ENCODE results near the gene SPIRE1. TPM values are rescaled to one million over a fixed set of nuclear protein-coding genes. Genes with fewer than 3 reads are reported as not detected.

SPIRE1 gene
- total and polyA plus RNA-seq, 12 donors = 8.4 to 65.3 (median 47.4) TPM

DNA sequence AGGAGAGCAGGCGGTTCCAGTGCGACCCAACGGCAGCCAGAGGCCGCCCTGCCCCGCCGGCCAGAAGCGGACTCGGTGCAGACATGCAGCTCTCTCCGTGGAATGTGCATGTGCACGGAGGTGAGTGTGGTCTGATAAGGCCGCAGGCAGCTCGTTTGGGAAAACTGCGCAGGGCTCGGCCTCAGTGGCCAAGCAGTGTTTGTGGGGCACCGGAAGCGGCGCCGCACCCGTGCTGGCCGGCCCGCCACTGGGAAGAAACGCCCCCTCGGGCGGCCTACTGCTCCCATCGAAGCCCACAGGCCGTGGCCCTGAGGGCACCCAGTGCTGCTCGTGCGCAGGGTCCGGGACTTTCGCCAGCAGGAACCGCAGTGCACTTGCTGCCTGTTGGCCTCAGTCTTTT is 225.0 kb downstream of the SPIRE1 start:
- intact Hi-C loops (cut with DNase I) = no loop called here
- DNase-seq (no peak), ATAC-seq (no peak)
- no peak overlapping the region for H3K27ac ChIP-seq
- H3K36me3 ChIP-seq = peaks cover 0 to 35% (median 3%) of the 10 kb centered on the region in 9 donors
- no peak overlapping the region for H3K4me3 ChIP-seq
- H3K4me1 ChIP-seq = no peaks in the 10 kb centered on the region
- no peaks in the 10 kb centered on the region for H3K27me3 ChIP-seq
- 95% methylated on average over 31 of the region's 31 CpGs for WGBS, 2 donors
- TF ChIP-seq CTCF (IDR thresholded peaks at IDR 0.05) = no peak
- H3K9me3 ChIP-seq = no peaks in the 10 kb centered on the region

- 97 to 98% methylated on average over 22 of the region's 22 CpGs for WGBS, 2 donors
- Histone ChIP-seq H3K4me1 (no peaks in the 10 kb centered on the region), H3K27me3 (no peaks in the 10 kb centered on the region), H3K4me3 (no peak overlapping the region), H3K9me3 (peaks cover 0 to 7% (median 0%) of the 10 kb centered on the region in 11 donors), H3K36me3 (peaks cover 0 to 35% (median 3%) of the 10 kb centered on the region in 9 donors), H3K27ac (no peak overlapping the region)
- DNase-seq (no peak), ATAC-seq (no peak)
- intact Hi-C loops (cut with DNase I) = no loop called here
- TF ChIP-seq CTCF (IDR thresholded peaks at IDR 0.05) = no peak
Measured at GRCh38 chr18:12432196-12432595, 225.7 kb downstream of the SPIRE1 start.

GRCh38 chr18:12431561-12431960 is 226.3 kb downstream of the SPIRE1 start:
- Histone ChIP-seq H3K36me3 (peaks cover 0 to 39% (median 3%) of the 10 kb centered on the region in 9 donors), H3K4me1 (no peaks in the 10 kb centered on the region), H3K9me3 (peaks cover 0 to 10% (median 0%) of the 10 kb centered on the region in 11 donors), H3K27ac (no peak overlapping the region), H3K27me3 (no peaks in the 10 kb centered on the region), H3K4me3 (no peak overlapping the region)
- no peak for TF ChIP-seq CTCF (IDR thresholded peaks at IDR 0.05)
- DNase-seq = no peak
- ATAC-seq = no peak
- WGBS, 2 donors = 94 to 98% methylated on average over 13 to 16 of the region's 16 CpGs
- intact Hi-C loops (cut with DNase I) = no loop called here

DNA sequence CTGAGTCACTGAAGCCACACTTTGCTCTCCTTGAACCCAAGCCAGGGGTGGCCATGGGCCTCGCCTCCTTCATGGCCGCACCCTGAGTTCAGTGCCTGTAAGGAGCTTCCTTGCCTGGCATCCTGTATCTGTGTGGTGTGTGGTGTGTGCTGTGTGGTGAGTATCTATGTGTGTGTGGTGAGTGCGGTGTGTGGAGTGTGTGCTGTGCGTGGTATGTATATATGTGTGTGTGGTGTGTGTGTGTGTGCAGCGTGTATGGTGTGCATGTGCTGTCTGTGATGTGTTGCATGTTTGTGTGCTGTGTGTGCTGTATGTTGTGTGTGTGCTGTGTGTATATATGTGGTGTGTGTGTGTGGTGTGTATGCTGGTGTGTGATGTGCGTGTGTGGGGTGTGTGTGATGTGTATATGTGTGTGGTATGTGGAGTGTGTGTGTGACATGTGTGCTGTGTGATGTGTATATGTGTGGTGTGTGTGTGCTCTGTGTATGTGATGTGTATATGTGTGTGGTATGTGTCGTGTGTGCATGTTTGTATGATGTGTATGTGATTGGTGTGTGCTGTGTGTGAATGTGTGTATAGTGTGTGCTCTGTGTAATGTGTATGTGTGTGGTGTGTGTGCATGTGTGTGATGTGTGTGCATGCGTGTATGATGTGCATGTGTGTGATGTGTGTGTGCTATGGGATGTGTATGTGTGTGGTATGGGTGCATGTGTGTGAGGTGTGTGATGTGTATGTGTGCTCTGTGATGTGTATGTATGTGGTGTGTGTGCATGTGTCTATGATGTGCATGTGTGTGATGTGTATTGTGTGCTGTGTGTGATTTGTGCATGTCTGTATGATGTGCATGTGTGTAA is 227.5 kb downstream of the SPIRE1 start:
- H3K4me1 ChIP-seq = no peaks in the 10 kb centered on the region
- H3K9me3 ChIP-seq = peaks cover 0 to 10% (median 0%) of the 10 kb centered on the region in 11 donors
- 89 to 96% methylated on average over 8 of the region's 8 CpGs for WGBS, 2 donors
- H3K36me3 ChIP-seq = peaks cover 0 to 39% (median 3%) of the 10 kb centered on the region in 9 donors
- ATAC-seq (no peak), DNase-seq (no peak)
- no peak for TF ChIP-seq CTCF (IDR thresholded peaks at IDR 0.05)
- H3K27ac ChIP-seq = no peak overlapping the region
- no peak overlapping the region for H3K4me3 ChIP-seq
- intact Hi-C loops (cut with DNase I) = no loop called here
- H3K27me3 ChIP-seq = no peaks in the 10 kb centered on the region
